Right renal pelvis (tissue), 4 donors: ENCODE data around the gene PTPRG. TPM values are rescaled to one million over a fixed set of nuclear protein-coding genes. Genes with fewer than 3 reads are reported as not detected.

Source experiments
- DNase-seq, 4 donors: peaks; one replicate each; pipeline ENCODE4 v3.0.0-alpha.2; 2013; ENCODE audit warnings: low read depth in 4 of 4, low spot score in 3 of 4, missing footprints in 1 of 4
- polyA plus RNA-seq, 4 donors: library from polyadenylated mRNA; unstranded; fragments of 120-200 nt; gene quantifications; one replicate each; pipeline ENCODE4 v1.2.1, GENCODE V29; 2013; ENCODE audit not compliant: insufficient read length in 4 of 4

The PTPRG gene
- polyA plus RNA-seq, 4 donors: 76.3 to 93.4 (median 85.3) TPM

DNA sequence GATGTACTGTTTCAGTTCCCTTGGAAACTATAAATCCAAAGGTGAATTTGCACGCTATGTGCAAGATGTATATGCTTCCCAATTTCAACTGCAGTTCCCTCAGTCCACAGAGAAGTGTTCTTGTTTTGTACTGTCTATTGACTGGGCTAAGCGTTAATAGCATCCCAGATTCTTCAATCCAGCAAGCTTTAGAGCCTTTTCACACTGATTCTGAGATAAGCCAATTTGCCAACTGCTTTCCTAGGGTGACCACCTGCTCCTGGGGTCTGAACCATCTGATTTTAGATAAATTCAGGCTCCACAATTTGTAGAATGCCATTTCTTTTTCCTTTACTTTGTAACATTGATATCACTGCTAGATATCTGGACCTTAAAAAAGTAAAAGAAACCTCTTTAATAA, 340.1 kb downstream of the PTPRG start:
- no peak for DNase-seq

GRCh38 chr3:61901986-61902385, 340.6 kb downstream of the PTPRG start:
- DNase-seq: no peak

- no peak for DNase-seq
Measured at GRCh38 chr3:61903074-61903473, 341.7 kb downstream of the PTPRG start.

DNA sequence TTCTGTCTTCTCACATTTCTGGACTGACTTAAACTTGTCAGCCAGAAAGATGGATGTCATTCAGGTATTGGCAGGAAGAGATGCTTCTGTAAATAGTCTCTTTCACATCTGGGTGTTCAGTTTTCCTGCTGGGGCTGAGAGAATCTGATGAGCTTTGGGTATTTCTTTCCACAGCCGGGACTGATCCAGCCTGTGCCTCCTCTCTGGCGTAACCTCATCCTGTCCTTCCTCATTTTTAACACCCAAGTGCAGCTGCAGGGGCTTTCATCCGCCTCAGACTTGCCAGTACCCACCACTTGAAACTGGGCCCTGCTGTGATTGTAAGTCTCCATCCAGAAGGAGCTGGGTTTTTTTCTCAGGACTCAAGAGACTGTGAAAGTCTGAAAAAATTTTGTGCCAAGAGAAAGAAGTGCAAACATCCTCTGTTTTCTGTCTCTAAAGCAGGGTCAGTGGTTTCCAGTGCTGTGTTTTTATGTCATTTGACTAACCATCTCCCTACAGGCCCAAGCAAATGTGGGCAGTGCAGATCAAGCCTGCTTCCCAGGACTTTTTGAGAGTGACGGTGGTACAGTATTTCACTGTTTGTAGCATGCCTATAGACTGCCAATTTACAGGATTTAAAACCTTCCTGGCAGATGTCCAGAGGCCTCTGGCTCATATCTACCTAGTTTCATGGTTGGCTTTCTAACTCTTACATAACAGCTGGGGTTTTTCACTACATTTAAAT, 342.7 kb downstream of the PTPRG start:
- no peak for DNase-seq

DNA sequence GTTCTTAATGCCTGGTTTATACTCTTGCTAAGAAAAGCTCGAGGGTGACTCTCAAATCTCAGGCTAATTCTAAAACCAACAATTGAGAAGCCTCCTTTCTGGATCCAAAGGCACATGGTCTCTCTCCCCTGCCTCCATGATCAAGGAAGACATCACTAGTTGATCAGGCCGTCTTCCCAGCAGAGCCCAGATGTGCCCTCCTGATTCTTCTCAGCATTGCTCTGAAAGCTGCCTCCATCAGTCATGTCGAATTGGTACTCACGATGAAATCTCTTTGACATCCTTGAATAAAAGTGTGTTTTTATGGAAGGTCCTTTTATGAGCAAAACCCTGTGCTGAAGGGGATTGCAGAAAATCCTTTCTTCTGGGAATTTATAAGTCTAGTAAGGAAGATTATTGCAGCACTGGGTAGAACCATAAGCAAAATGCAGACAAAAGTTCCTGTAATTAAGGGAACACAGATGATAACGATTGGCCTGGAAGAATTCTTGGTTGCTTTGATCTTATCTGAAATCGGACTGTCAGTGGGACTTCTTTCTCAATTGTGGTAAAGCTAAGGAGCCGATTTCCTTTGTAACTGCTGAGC, 345.9 kb downstream of the PTPRG start:
- no peak for DNase-seq

DNA sequence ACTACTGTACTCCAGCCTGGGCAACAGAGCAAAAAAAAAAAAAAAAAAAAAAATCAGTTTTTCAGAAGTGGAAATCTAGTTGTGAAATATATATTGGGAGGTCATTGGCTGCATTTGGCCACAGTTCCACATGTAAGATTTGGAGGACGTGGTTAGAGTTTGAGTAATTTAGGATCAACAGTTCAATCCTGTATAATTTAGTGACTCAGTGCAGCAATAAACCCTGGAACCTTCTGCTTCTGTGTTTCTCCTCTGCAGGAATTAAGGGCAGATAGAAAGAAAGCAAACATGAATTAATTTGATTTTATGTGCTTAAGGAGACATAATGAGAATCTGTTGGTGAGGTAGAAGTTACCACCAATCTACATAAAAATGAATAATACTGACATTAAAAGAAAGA, 347.0 kb downstream of the PTPRG start:
- no peak for DNase-seq

- no peak for DNase-seq
Measured at GRCh38 chr3:61910732-61911131, 349.4 kb downstream of the PTPRG start.

DNA sequence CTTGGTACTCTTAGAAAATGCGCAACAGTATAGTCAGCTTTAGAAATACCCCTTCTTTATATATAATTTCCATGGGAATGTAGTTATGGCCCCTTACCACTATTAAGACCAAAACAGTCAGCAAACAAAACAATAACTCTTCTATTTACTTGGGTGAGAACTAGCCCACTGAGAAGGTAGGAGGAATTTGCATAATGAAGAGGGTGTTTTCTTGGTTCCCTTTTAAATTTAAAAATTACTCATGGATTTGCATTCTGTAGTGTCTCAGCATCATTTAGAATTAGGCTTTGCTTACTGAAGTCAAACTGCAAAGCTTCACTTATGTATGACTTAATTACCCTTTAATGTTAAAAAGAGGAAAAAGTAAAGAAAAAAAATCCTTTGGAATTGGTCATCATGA, 350.8 kb downstream of the PTPRG start:
- no peak for DNase-seq

DNA sequence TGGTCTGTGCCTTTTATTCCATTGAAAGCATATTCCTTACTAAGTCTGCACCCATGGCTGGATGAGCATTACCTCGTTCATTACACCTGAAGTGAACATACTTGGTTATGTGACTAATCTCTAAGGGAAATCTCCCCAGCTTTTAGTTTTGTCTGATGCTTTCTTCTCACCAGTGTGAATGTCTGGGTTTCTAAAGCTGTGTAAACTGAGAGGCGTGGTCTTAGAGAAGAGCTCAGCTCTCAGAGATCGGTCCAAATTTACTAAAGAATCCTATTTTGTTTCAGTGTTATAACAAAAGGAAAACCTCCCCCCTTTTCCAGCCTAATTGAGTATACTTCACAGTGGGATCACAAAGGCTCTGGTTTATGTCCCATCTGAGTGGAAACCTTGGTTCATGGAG, 352.3 kb downstream of the PTPRG start:
- no peak for DNase-seq

GRCh38 chr3:61914276-61914675, 352.9 kb downstream of the PTPRG start:
- DNase-seq: no peak

- no peak for DNase-seq
Measured at GRCh38 chr3:61915296-61915695, 353.9 kb downstream of the PTPRG start.

DNA sequence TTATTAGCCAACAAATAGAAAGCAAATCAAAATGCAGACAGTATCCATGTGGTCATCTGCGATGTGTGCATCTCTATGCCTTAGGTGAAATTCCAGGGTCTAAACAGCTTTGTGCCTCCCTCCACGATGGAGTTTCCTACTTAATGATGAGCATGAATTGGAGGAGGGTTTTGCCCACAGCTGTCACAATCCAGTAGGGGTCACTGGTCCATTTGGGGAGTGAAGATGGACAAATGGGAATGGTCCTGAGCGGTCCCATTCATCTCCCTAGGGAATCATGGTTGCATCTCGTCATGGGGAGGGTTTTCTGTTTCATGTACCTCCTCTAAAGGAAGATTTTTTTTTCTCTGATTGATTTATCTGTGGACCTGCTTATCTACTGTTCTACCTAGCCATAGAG, 358.0 kb downstream of the PTPRG start:
- DNase-seq: no peak

GRCh38 chr3:61922118-61922517, 360.7 kb downstream of the PTPRG start:
- DNase-seq: no peak

- no peak for DNase-seq
Measured at GRCh38 chr3:61924090-61924735, 362.8 kb downstream of the PTPRG start.

- no peak for DNase-seq
Measured at GRCh38 chr3:61924991-61925390, 363.6 kb downstream of the PTPRG start.

GRCh38 chr3:61925721-61926120, 364.4 kb downstream of the PTPRG start:
- no peak for DNase-seq

GRCh38 chr3:61926923-61927322, 365.6 kb downstream of the PTPRG start:
- DNase-seq: no peak

GRCh38 chr3:61927332-61927731, 366.0 kb downstream of the PTPRG start:
- no peak for DNase-seq

DNA sequence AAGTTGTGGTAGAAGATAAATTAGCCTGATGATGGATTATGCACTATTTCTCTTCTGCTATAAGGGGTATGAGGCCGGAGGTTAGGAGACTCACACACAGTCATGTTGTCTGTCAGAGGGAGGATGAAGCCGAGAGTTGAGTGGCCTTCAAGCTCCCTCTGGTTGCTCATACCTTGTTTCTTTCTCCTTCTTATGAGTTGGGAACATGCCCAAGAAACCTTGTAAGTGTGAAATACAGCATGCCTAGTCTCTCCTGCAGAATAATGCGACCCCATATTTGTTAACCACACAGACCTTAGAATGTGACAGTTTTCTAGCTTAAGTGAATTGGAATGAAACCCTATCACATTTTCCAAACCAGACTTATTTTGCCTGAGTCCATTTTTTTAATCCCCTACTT, 366.7 kb downstream of the PTPRG start:
- no peak for DNase-seq

DNA sequence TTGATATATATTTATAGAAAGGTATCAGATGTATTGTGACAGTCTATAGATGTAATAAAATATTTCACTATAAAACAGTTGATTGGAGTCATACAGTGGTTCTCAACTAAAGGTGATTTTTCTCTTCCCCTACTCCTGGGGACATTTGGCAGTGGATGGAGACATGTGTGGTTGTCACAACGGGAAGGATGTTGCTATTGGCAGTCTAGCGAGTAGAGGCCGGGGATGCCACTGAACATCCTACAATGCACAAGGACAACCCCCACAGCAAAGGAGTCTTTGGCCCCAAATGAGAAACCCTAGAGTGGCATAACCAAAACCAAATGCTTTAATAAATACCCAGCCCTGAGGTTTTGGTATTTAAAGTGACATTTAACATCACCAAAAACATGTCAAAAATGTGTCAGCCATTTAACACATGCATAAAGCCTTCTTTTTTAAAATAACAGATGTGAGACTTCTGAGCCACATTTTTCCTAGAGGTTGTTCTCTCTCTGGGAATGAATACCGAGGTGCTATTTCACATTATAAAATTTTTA, 367.5 kb downstream of the PTPRG start:
- DNase-seq: no peak

GRCh38 chr3:61929617-61930016, 368.2 kb downstream of the PTPRG start:
- DNase-seq: no peak

DNA sequence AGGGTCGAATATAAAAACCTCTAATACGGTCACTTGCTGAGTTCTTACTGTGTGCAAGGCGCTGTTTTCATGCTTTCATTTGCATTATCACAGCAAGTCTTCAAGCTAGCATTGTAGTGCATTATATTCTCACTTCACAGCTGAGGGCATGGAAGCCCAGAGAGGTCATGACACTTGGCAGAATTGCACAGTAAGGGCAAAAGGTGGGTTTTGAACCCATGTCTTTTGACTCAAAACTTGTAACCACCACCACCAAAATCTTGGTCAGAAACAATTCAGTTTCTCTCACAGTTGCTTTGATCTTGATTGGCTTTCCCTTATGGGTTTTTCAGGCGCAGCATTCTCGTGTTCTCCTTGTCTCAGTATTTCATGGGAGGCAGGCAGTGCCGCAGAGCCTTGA, 371.1 kb downstream of the PTPRG start:
- DNase-seq: no peak
